Activated naive CD8-positive, alpha-beta T cell treated with anti-CD3 and anti-CD28 coated beads, Interleukin-2, amount 50 U/mL, for 16 hours (primary cell): Measurements from ENCODE around the gene AADACL2.
"Not testable (repeated sequence)": the region's sequence is repeated elsewhere in the genome, so short reads cannot be mapped to it uniquely, and the experiment has no call there.

ENCODE experiments used
- DNase-seq: peaks from one replicate; pipeline ENCODE4 v3.0.0-alpha.2; 2020; ENCODE audit warnings: low read depth, low spot score

AADACL2 gene

DNA sequence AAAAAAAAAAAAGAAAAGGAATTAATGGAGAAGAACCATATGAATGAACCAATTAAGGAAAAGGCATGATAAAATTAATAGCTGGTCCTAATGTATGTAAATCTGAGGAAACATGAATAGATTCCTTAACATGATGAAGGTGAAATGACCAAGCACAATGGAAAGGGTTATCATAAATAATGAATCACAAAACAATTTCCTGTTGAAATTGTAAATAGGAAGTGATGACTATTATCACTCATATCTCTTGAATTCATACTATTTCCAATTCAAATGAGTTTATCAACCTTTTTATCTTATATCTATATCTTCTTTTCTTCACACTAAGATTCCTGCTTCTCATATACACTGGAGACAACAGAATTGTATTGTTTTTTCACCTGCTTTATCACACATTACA, 32.0 kb downstream of the AADACL2 start:
- DNase-seq: no peak

- no peak for DNase-seq
These were observed 32.7 kb downstream of the AADACL2 start for GRCh38 chr3:151766454-151766853.

- no peak for DNase-seq
These were observed 34.7 kb downstream of the AADACL2 start for GRCh38 chr3:151768393-151768930.

DNA sequence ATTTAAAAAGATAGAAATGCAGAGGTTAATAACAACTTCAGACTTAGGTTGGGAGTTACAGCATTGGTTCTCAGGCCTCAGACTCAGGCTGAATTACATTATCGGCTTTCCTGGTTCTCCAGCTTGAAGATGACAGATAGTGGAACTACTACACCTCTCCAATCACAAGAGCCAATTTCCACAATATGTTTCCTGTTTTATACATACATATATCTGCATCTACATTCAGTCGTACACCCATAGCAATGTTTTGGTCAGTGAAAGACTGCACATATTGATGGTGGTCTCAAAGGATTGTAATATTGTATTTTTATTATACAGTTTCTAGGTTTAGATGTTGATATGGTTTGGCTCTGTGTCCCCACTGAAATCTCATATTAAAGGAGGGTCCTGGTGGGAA, 35.4 kb downstream of the AADACL2 start:
- DNase-seq: no peak

- DNase-seq: no peak
These were observed 37.2 kb downstream of the AADACL2 start for GRCh38 chr3:151770956-151771355.

DNA sequence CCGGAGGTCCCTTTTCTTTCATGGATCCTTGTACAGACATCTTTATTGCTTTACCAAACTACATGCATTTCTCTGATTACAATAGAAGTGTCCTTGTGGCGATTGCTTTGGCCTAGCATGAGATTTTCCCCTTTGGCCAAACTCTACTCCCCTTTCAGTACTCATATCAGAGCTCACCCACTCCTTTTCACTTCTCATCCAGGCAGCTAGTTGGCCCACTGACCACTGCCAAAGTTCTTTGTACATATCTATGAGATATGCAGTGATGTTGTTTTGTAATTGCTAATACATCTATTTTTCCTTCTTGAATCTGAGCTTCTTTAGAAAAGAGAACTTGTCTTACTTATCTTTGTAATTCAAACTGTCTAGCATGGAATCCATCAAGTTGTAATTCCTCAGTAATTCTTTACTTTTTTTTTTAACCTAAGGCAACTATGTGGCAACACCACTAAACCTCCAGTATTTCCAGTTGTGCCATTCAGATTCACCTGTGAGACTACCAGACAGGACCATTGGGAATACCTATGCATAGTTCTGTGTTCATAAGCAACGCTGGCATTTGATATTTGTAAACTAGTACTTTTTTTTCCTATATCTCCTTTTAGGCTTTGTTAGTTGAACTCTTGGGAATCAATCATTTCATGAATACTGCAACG, 39.2 kb downstream of the AADACL2 start:
- DNase-seq: no peak

GRCh38 chr3:151774235-151774634, 40.5 kb downstream of the AADACL2 start:
- DNase-seq: no peak

GRCh38 chr3:151774910-151775309, 41.2 kb downstream of the AADACL2 start:
- no peak for DNase-seq

DNA sequence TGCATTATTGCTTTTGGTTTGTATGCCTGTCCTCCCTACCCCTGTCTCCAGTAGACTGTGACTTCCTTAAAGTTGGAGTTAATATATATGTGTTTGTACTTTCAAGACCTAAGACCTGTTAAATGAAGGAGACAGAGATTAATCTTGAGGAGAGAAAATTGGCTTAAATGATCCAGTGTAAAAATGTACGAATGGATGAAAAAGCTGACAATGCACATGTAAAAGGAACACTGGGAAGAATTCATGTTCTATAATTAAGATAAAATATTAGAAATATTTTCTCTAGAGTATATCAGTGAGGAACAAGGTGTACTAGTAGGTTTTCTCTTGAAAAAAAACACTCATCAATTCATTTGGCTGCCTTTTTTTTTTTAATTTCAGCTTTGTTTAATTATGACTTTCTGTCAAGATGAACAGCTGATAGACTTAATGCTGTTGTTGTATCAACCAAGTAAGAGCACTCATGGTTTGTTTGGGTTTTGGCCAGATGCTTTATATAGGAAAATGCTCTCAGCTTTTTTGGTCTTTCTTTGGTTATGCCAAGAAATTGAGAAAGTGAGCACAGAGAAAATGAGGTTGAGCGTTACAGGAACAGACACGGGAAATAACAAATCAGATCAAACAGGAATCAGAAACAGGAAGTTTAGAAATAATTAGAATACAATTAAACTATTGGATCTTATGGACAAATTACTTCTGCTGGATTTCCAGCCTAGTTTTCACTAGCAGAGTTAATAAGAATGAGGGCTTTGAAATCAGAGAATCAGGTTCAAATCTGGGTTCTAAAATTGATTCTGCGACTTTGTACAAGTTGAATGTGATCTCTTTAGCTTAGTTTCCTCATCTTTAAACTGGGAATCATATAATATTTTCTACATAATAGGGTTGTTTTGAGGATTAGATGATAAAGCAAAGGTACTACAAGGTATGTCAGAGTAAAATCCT, 41.9 kb downstream of the AADACL2 start:
- DNase-seq: no peak

GRCh38 chr3:151776259-151776740, 42.6 kb downstream of the AADACL2 start:
- no peak for DNase-seq

- DNase-seq: no peak
These were observed 44.2 kb downstream of the AADACL2 start for GRCh38 chr3:151777880-151778279.

- no peak for DNase-seq
These were observed 53.9 kb downstream of the AADACL2 start for GRCh38 chr3:151787626-151788025.

- no peak for DNase-seq
These were observed 54.7 kb downstream of the AADACL2 start for GRCh38 chr3:151788401-151788800.

- no peak for DNase-seq
These were observed 56.2 kb downstream of the AADACL2 start for GRCh38 chr3:151789853-151790463.

DNA sequence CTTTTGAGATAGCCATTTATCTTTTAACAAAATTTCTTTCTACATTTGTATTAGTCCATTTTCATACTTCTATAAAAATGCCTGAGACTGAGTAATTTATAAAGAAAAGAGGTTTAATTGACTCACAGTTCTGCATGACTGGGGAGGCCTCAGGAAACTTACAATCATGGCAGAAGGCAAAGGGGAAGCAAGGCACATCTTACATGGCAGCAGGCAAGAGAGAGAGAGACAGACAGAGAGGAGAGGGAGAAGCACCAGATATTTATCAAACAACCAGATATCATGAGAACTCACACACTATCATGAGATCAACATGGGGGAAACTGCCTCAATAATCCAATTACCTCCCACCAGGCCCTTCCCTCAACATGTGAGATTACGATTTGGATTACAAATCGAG, 57.0 kb downstream of the AADACL2 start:
- DNase-seq: not testable (repeated sequence)

DNA sequence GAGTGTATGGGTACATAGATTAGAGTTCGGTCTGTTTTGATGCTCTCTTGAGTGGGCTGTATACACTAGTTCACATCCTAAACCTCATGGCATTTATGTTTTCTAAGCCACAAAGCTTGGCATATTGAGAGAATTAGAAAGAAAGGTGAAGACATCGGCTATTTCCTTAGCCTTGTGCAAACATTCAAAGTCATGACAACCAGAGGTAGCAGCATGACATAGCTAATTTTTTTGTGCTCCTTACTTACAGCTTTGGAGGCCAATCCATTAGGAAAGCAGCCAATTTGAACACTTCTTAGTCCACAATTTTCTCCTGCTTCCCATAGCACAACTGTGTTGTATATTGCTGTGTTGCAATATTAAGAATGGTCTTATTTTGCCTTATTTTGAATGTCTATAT, 58.7 kb downstream of the AADACL2 start:
- DNase-seq: no peak

DNA sequence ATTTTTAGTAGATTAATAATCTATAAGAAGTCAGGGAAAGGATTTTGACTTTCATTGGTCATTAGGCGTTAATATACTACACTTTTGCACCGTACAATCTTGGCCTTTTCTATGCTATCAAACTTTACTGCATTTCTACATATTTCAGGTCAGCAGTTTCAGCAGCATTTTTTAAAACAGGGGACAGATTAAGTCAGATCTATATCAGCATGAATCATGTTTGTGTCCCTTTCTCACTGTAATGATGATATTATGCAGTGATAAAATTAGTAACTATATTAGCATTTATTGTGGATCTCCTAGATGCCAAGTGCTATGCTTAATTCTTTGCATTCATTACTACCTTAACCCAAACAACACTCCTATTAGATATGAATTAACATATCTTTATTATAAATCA, 59.9 kb downstream of the AADACL2 start:
- no peak for DNase-seq

DNA sequence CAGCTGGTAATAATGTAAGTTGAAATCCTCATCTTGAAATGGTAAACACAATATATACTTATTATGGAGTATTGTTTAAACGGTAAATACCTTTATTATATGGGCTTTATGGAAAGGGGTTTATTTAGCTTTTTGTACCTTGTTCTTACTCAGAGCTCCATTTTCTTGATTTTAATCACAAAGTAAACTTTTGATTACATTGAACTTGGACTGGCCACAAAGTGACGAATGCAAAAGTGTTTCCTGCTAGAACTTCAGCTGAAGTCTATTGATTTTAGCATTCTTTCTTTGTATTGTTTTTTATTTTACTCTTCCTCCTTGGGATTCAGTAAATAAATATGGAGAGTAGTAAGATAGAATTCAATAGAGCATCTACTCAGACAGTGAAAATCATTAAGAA, 60.4 kb downstream of the AADACL2 start:
- no peak for DNase-seq

GRCh38 chr3:151795276-151795675, 61.5 kb downstream of the AADACL2 start:
- no peak for DNase-seq

- DNase-seq: no peak
These were observed 62.5 kb downstream of the AADACL2 start for GRCh38 chr3:151796105-151796680.

- DNase-seq: no peak
These were observed 64.7 kb downstream of the AADACL2 start for GRCh38 chr3:151798466-151798865.

DNA sequence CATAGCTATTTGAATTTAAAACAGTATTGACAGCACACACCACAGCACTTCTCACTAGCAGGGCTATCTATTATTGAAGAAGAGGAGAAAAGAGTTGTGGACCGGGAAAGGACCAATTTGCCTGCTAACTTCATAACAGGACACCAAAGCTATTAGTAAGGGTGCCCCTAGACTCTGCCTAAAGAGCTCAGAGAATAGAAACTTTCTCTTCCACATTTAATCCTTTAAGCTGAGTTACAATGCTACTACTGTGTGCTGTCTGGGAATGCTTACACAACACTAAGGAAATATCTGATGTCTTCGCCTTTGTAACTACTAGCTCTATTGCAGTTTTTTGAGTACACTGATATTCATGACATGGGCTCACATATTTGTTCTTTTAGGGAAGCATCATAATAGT, 66.7 kb downstream of the AADACL2 start:
- no peak for DNase-seq
